BJ (cell line): ENCODE data around the gene CACNA1E. TPM values are rescaled to one million over a fixed set of nuclear protein-coding genes. Genes with fewer than 3 reads are reported as not detected.

ENCODE experiments used
- CTCF ChIA-PET: fragments of 350-600 bp; formaldehyde crosslinking; extraction: SDS; loops from one replicate; lab custom pipeline; 2021; ENCODE audit warnings: antibody characterized with exemption, inconsistent platforms; lab: Yijun Ruan, JAX
- POLR2A ChIA-PET: fragments of 300-600 bp; sonication (Branson Sonifier 250); formaldehyde crosslinking; extraction: SDS; loops from one replicate; lab custom pipeline; 2021; ENCODE audit warnings: antibody characterized with exemption; lab: Charles Lee
- DNase-seq: peaks from one replicate; pipeline ENCODE4 v3.0.0-alpha.2; 2011; ENCODE audit warnings: low read depth
- H3K27me3 ChIP-seq: 2 replicates; pipeline ENCODE4 v1.6.0; 2011; ENCODE audit warnings: low read length; ENCODE audit not compliant: control insufficient read depth, insufficient read depth
- H3K36me3 ChIP-seq: 2 replicates; pipeline ENCODE4 v1.5.1; 2011; ENCODE audit warnings: low read length; ENCODE audit not compliant: control insufficient read depth, insufficient read depth
- H3K4me3 ChIP-seq: 2 replicates; pipeline ENCODE4 v1.5.1; 2011; ENCODE audit warnings: low read depth, mild to moderate bottlenecking, control low read depth, low read length
- CTCF ChIP-seq: IDR thresholded peaks from 2 replicates; pipeline ENCODE4 v1.5.1; 2011; ENCODE audit warnings: low read depth, mild to moderate bottlenecking, control low read depth, inconsistent platforms, low read length, moderate library complexity; ENCODE audit not compliant: insufficient read depth
- polyA plus RNA-seq: library from polyadenylated mRNA; depleted of rRNA; stranded (reverse); fragments of >200 nt; gene quantifications from 2 replicates; pipeline ENCODE4 v1.2.3, GENCODE V29; 2011

CACNA1E gene
- polyA plus RNA-seq, 1 experiment, result not detected

GRCh38 chr1:181664543-181664942 is 181.2 kb downstream of the CACNA1E start:
- CTCF ChIA-PET, result no interaction called here
- H3K36me3 ChIP-seq, result no peaks in the 10 kb centered on the region
- H3K4me3 ChIP-seq, result no peak overlapping the region
- H3K27me3 ChIP-seq, result no peaks in the 10 kb centered on the region
- TF ChIP-seq CTCF, result no peak
- POLR2A ChIA-PET, result no interaction called here
- no peak for DNase-seq

- no peak for DNase-seq
- Histone ChIP-seq H3K27me3 (no peaks in the 10 kb centered on the region), H3K4me3 (no peak overlapping the region), H3K36me3 (no peaks in the 10 kb centered on the region)
- POLR2A ChIA-PET, result no interaction called here
- TF ChIP-seq CTCF, result no peak
- CTCF ChIA-PET, result no interaction called here
These were observed 185.9 kb downstream of the CACNA1E start for GRCh38 chr1:181669246-181669645.

- no peak for TF ChIP-seq CTCF
- ChIA-PET CTCF (no interaction called here), POLR2A (no interaction called here)
- Histone ChIP-seq H3K4me3 (no peak overlapping the region), H3K27me3 (no peaks in the 10 kb centered on the region), H3K36me3 (no peaks in the 10 kb centered on the region)
- no peak for DNase-seq
These were observed 191.3 kb downstream of the CACNA1E start for GRCh38 chr1:181674617-181675016.

- Histone ChIP-seq H3K36me3 (no peaks in the 10 kb centered on the region), H3K4me3 (no peak overlapping the region), H3K27me3 (no peaks in the 10 kb centered on the region)
- ChIA-PET CTCF (no interaction called here), POLR2A (no interaction called here)
- DNase-seq, result no peak
- TF ChIP-seq CTCF, result no peak
These were observed 192.0 kb downstream of the CACNA1E start for GRCh38 chr1:181675091-181675917.

GRCh38 chr1:181675918-181676190 is 192.5 kb downstream of the CACNA1E start:
- ChIA-PET POLR2A (no interaction called here), CTCF (no interaction called here)
- no peak for TF ChIP-seq CTCF

More at GRCh38 chr1:181675918-181676190, 192.5 kb downstream of the CACNA1E start:
- no peak overlapping the region for H3K4me3 ChIP-seq
- no peaks in the 10 kb centered on the region for H3K27me3 ChIP-seq
- no peak for DNase-seq
- no peaks in the 10 kb centered on the region for H3K36me3 ChIP-seq
